BLaER1 (cell line): ENCODE data around the gene APOL1.

Experiments
- H3K27ac ChIP-seq: shearing (Covaris generic); formaldehyde crosslinking; 2 replicates; pipeline ENCODE4 v1.8.1; 2022
- H3K27me3 ChIP-seq: shearing (Covaris generic); formaldehyde crosslinking; 2 replicates; pipeline ENCODE4 v1.8.1; 2022
- H3K36me3 ChIP-seq: shearing (Covaris generic); formaldehyde crosslinking; 2 replicates; pipeline ENCODE4 v1.8.1; 2022
- H3K4me1 ChIP-seq: shearing (Covaris generic); formaldehyde crosslinking; 2 replicates; pipeline ENCODE4 v1.8.1; 2022
- H3K4me2 ChIP-seq: shearing (Covaris generic); formaldehyde crosslinking; 2 replicates; pipeline ENCODE4 v1.8.1; 2022
- H3K4me3 ChIP-seq: shearing (Covaris generic); formaldehyde crosslinking; 2 replicates; pipeline ENCODE4 v1.8.1; 2022
- H3K9ac ChIP-seq: shearing (Covaris generic); formaldehyde crosslinking; 2 replicates; pipeline ENCODE4 v1.8.1; 2022
- H3K9me3 ChIP-seq: shearing (Covaris generic); formaldehyde crosslinking; 2 replicates; pipeline ENCODE4 v1.8.1; 2022
- H4K20me1 ChIP-seq: shearing (Covaris generic); formaldehyde crosslinking; 2 replicates; pipeline ENCODE4 v1.8.1; 2022
- Cebpa-rat ChIP-seq: shearing (Covaris generic); IDR thresholded peaks from 2 replicates; pipeline ENCODE4 v1.8.1; 2022

Gene APOL1

DNA sequence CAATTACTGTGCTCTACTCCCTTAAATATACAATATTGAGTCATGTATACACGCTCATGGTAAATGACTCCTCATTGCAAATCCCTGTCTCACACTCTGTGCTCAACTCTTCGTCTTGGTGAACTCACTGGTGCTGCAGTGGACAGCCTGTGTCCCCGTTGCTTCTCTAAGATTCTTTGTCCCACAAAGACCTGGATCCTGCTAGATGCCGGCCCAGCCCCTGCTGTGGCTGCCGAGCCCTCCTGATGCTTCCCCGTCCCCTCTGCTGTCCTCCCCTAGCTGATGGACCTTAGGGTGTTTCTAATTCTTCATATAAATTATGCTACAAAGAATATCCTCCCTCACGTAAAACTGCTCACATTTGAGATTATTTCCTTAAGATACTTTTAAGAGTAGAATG, 19.1 kb upstream of the APOL1 start:
- Histone ChIP-seq H3K9me3 (no peaks in the 10 kb centered on the region), H3K9ac (no peak overlapping the region), H3K4me3 (no peak overlapping the region), H3K4me2 (no peak overlapping the region), H3K4me1 (peaks cover 37% of the 10 kb centered on the region), H4K20me1 (no peaks in the 10 kb centered on the region), H3K36me3 (peaks cover 64% of the 10 kb centered on the region), H3K27me3 (no peaks in the 10 kb centered on the region), H3K27ac (no peak overlapping the region)
- no peak for TF ChIP-seq Cebpa-rat

DNA sequence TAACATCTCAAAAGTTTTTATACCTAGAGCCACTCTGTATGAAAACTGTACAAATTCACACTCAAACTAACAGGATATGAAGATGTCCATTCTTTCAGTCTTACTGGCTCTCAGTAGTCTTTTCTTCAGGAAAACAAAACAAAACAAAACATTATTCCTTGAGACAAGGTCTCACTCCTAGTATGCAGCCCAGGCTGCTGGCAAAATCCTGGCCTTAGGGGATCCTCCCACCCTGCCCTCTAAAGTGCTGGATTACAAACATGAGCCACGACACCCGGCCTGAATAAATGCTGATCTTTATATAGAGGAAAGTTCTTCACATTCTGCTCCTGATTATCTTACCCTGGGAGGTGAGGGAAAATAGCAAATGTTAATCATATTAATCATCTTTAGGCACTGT, 18.7 kb upstream of the APOL1 start:
- no peak overlapping the region for H3K9ac ChIP-seq
- H3K36me3 ChIP-seq, result peaks cover 62% of the 10 kb centered on the region
- H3K27ac ChIP-seq, result no peak overlapping the region
- TF ChIP-seq Cebpa-rat, result no peak
- no peak overlapping the region for H3K4me3 ChIP-seq
- H4K20me1 ChIP-seq, result no peaks in the 10 kb centered on the region
- no peaks in the 10 kb centered on the region for H3K9me3 ChIP-seq
- no peak overlapping the region for H3K4me2 ChIP-seq
- H3K4me1 ChIP-seq, result peaks cover 39% of the 10 kb centered on the region
- no peaks in the 10 kb centered on the region for H3K27me3 ChIP-seq

DNA sequence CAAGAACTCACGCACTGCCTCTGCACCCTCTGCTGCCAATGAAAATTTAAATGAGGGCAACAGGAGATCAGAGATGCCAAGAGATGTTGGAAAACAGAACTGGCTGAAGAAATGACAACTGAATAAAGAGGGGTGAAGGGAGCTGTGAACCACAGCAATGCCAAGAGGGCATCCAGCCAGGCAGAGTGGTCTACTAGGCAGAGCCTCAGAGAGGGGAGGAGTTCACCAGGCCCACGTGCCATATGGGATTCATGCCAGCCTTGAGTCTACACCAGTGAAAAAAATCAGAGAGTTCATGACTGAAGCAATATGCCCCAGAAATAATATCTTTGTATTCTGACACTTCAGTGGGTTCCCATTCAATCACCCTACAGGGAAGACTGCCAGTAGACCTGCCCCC, 18.0 kb upstream of the APOL1 start:
- Histone ChIP-seq H3K27ac (no peak overlapping the region), H3K4me2 (no peak overlapping the region)

GRCh38 chr22:36235585-36235984, 17.3 kb upstream of the APOL1 start:
- H3K27ac ChIP-seq, result no peak overlapping the region
- no peak overlapping the region for H3K9ac ChIP-seq
- H3K9me3 ChIP-seq, result no peaks in the 10 kb centered on the region
- peaks cover 45% of the 10 kb centered on the region for H3K4me1 ChIP-seq
- no peak overlapping the region for H3K4me3 ChIP-seq
- H3K4me2 ChIP-seq, result no peak overlapping the region
- no peaks in the 10 kb centered on the region for H4K20me1 ChIP-seq
- no peak for TF ChIP-seq Cebpa-rat
- H3K36me3 ChIP-seq, result peaks cover 53% of the 10 kb centered on the region
- no peaks in the 10 kb centered on the region for H3K27me3 ChIP-seq

More for the DNA sequence above, 18.0 kb upstream of the APOL1 start:
- H3K9ac ChIP-seq, result no peak overlapping the region
- H3K36me3 ChIP-seq, result peaks cover 60% of the 10 kb centered on the region
- peaks cover 43% of the 10 kb centered on the region for H3K4me1 ChIP-seq
- H3K9me3 ChIP-seq, result no peaks in the 10 kb centered on the region
- no peaks in the 10 kb centered on the region for H4K20me1 ChIP-seq
- no peak for TF ChIP-seq Cebpa-rat
- no peaks in the 10 kb centered on the region for H3K27me3 ChIP-seq
- no peak overlapping the region for H3K4me3 ChIP-seq

GRCh38 chr22:36236388-36237319, 16.3 kb upstream of the APOL1 start:
- TF ChIP-seq Cebpa-rat, result no peak
- 0 out of 2 replicates have a peak overlapping the region, but pooled peaks have one; percentile 82 for H3K9ac ChIP-seq

DNA sequence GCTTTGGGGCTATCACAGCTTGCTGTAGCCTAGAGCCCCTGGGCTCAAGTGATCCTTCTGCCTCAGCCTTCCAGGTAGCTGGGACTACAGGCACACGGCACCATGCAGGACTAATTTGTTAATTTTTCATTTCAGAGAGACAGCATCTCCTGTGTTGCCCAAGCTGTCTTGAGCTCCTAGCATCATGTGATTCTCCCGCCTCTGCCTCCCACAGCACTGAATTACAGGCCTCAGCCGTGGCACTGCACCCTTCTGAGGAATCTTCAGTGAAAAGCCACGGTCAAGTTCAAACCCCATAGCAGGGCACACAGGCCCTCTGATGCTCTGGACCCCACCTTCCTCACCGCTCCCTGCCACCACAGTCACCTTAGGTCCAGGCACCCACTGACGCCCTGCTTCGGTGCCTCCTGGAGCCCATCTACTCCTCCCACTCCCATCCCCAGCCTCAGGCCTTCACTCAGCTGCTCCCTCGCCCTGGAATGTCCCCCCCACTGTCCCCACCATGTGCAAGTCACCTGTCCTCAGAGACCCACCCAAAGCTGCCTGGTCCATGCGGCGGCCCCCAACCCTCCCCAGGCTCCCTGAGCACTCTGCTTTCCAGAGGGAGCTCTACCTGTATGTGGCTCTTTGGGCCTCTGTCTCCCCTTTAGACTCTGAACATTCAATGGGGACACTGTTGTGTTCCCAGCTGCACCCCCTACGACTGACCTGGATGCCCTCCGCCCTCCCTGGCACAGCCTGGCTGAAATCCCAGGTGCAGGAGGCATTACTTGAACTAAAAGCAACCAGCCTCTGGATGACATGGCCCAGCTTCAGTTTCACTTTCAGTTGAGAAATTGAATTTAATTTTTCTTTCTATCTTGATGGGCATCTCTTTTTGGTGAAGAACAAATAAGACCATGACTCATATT, 15.2 kb upstream of the APOL1 start:
- peaks cover 32% of the 10 kb centered on the region for H3K4me1 ChIP-seq
- no peaks in the 10 kb centered on the region for H4K20me1 ChIP-seq
- peak overlapping the region; percentile 76 for H3K4me3 ChIP-seq
- TF ChIP-seq Cebpa-rat, result no peak
- peaks cover 8% of the 10 kb centered on the region for H3K9me3 ChIP-seq
- H3K27ac ChIP-seq, result peak overlapping the region; percentile 70
- H3K27me3 ChIP-seq, result no peaks in the 10 kb centered on the region
- H3K4me2 ChIP-seq, result peak overlapping the region; percentile 99
- peaks cover 35% of the 10 kb centered on the region for H3K36me3 ChIP-seq
- peak overlapping the region; percentile 82 for H3K9ac ChIP-seq

More at GRCh38 chr22:36236388-36237319, 16.3 kb upstream of the APOL1 start:
- Histone ChIP-seq H4K20me1 (no peaks in the 10 kb centered on the region), H3K4me3 (no peak overlapping the region), H3K27ac (peak overlapping the region; percentile 70; the same call in 1 of the 2 replicates), H3K27me3 (no peaks in the 10 kb centered on the region), H3K36me3 (peaks cover 42% of the 10 kb centered on the region), H3K4me2 (peak overlapping the region; percentile 99), H3K4me1 (peaks cover 40% of the 10 kb centered on the region), H3K9me3 (no peaks in the 10 kb centered on the region)

GRCh38 chr22:36238373-36239149, 14.4 kb upstream of the APOL1 start:
- H3K4me1 ChIP-seq, result peaks cover 32% of the 10 kb centered on the region
- peak overlapping the region; percentile 99 for H3K4me2 ChIP-seq
- H3K27me3 ChIP-seq, result no peaks in the 10 kb centered on the region
- no peak for TF ChIP-seq Cebpa-rat
- H3K36me3 ChIP-seq, result peaks cover 27% of the 10 kb centered on the region
- H3K9me3 ChIP-seq, result peaks cover 17% of the 10 kb centered on the region
- peak overlapping the region; percentile 76 for H3K4me3 ChIP-seq
- H3K27ac ChIP-seq, result peak overlapping the region; percentile 70
- H3K9ac ChIP-seq, result peak overlapping the region; percentile 82
- H4K20me1 ChIP-seq, result no peaks in the 10 kb centered on the region

DNA sequence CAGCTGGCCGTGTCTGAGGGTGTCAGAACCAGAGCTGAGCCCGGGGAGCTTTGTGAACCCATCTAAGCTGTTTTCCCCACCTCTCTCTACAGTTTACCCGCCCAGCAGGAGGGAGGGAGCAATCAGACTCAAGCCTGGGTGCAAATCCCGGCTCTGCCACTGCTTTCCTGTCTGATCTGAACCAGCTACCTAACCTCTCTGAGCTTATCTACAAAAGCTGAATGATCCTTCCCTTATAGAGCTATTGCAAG, 13.9 kb upstream of the APOL1 start:
- H3K9ac ChIP-seq, result peak overlapping the region; percentile 82
- H4K20me1 ChIP-seq, result no peaks in the 10 kb centered on the region
- peaks cover 23% of the 10 kb centered on the region for H3K36me3 ChIP-seq
- H3K27me3 ChIP-seq, result no peaks in the 10 kb centered on the region
- peak overlapping the region; percentile 99 for H3K4me2 ChIP-seq
- peaks cover 32% of the 10 kb centered on the region for H3K4me1 ChIP-seq
- H3K9me3 ChIP-seq, result peaks cover 17% of the 10 kb centered on the region
- H3K4me3 ChIP-seq, result peak overlapping the region; percentile 76
- TF ChIP-seq Cebpa-rat, result no peak
- peak overlapping the region; percentile 70 for H3K27ac ChIP-seq

DNA sequence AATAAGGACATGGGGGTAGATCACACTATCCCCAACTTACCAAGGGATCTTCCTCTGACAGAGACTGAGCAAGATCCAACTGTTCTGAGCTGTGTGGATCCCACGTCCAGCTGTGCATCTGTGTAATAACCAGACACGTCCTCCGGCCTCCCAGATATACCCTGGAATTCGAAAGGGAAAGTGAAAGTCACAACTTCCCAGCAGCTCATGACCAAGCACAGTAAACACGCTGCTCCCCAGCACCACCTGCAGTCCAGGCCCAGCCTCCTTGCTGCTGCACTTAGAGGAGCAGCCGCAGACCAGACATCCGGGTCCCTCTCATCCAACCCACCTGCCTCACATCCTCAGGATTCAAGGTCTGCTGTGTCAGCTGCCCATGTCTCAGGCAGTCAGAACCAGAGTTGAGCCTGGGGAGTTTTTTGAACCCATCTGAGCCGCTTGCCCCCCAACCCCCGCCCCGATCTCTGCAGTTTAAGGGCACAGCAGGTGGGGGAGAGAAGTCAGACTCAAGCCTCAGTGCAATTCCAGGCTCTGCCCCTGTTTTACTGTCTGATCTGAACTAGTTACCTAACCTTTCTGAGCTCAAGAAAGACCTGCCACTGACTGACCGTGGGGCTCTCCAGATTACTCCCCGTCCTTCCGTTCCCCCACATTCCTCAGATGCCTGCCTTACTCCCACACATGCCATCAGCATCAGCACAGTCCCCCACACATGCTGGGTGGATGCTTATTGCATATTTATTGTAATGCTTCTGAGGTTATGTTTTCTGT, 13.3 kb upstream of the APOL1 start, which contains the start of gene APOL2:
Gene APOL2 (minus strand): TSS at position 127 of the 771 bp plus-strand sequence. CDS start 6,365 bp downstream, outside the sequence.
- TF ChIP-seq Cebpa-rat, result no peak
- Histone ChIP-seq H3K4me1 (peaks cover 32% of the 10 kb centered on the region), H3K4me2 (peak within 1 kb of the TSS; percentile 99), H3K36me3 (peaks cover 23% of the 10 kb centered on the region), H3K9ac (peak within 1 kb of the TSS; percentile 82), H4K20me1 (no peaks in the 10 kb centered on the region), H3K9me3 (peaks cover 17% of the 10 kb centered on the region), H3K27ac (peak within 1 kb of the TSS; percentile 70), H3K4me3 (peak within 1 kb of the TSS; percentile 76), H3K27me3 (no peaks in the 10 kb centered on the region)
